Progenitor cell of endocrine pancreas (in vitro differentiated cells): Measurements from ENCODE around the gene HSPA13. TPM values are rescaled to one million over a fixed set of nuclear protein-coding genes. Genes with fewer than 3 reads are reported as not detected.

Experiments
- DNase-seq: peaks from one replicate; pipeline ENCODE4 v3.0.0; 2021; ENCODE audit warnings: low spot score; ENCODE audit not compliant: unreplicated experiment
- H3K27ac Mint-ChIP-seq: 2 replicates; pipeline ENCODE4 v1.8.0; 2021; ENCODE audit warnings: mild to moderate bottlenecking, moderate library complexity, mixed read lengths
- H3K27me3 Mint-ChIP-seq: 2 replicates; pipeline ENCODE4 v1.8.0; 2021; ENCODE audit warnings: mixed read lengths
- H3K36me3 Mint-ChIP-seq: 2 replicates; pipeline ENCODE4 v1.8.0; 2022; ENCODE audit warnings: mixed read lengths; ENCODE audit not compliant: insufficient read depth
- H3K4me1 Mint-ChIP-seq: 2 replicates; pipeline ENCODE4 v1.8.0; 2021; ENCODE audit warnings: low read depth, mixed read lengths
- H3K4me3 Mint-ChIP-seq: 2 replicates; pipeline ENCODE4 v1.8.0; 2021; ENCODE audit warnings: low read depth, mild to moderate bottlenecking, moderate library complexity, mixed read lengths
- H3K9me3 Mint-ChIP-seq: 2 replicates; pipeline ENCODE4 v1.8.0; 2021; ENCODE audit warnings: low read depth, mixed read lengths
- CTCF ChIP-seq: fragments of 200-600 bp; sonication (generic); IDR thresholded peaks from one replicate; pipeline ENCODE4 v1.5.0; 2021; ENCODE audit warnings: antibody characterized with exemption, mild to moderate bottlenecking; ENCODE audit not compliant: unreplicated experiment
- total RNA-seq: library from RNA; stranded (reverse); gene quantifications from 2 replicates; pipeline ENCODE4 v1.2.1, GENCODE V29; 2021

HSPA13 gene
- total RNA-seq, 1 donor from 2014 or later = 45.7 TPM

- peak; percentile 71 for TF ChIP-seq CTCF
- no peaks in the 10 kb centered on the region for H3K36me3 Mint-ChIP-seq
- H3K27ac Mint-ChIP-seq = no peak overlapping the region
- H3K4me3 Mint-ChIP-seq = no peak overlapping the region
- DNase-seq = no peak
- no peaks in the 10 kb centered on the region for H3K4me1 Mint-ChIP-seq
- no peaks in the 10 kb centered on the region for H3K27me3 Mint-ChIP-seq
- no peaks in the 10 kb centered on the region for H3K9me3 Mint-ChIP-seq
Observed at GRCh38 chr21:14403681-14404318, 20.9 kb upstream of the HSPA13 start.

DNA sequence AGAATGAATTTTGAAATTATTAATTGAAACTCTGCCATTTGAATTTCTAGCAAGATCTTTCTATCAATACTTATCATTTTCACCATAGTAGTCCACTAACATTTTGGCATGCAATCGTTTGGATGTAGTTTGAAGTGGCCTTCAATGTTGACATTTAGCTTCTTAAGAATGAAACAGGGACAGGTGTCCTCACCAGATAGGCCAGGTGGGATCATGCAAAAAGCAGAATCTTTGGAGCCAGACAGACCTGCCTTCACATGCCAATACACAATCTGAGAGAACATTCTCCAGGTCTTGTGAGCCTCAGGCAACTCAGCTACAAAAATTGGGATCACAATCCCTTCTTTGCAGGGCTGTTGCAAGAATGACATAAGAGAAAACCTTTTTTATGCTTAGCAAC is 18.3 kb upstream of the HSPA13 start:
- Mint-ChIP-seq H3K9me3 (no peaks in the 10 kb centered on the region), H3K4me3 (no peak overlapping the region), H3K4me1 (no peaks in the 10 kb centered on the region), H3K27me3 (no peaks in the 10 kb centered on the region), H3K36me3 (no peaks in the 10 kb centered on the region), H3K27ac (no peak overlapping the region)
- TF ChIP-seq CTCF = no peak
- no peak for DNase-seq

- no peak for TF ChIP-seq CTCF
- no peak overlapping the region for H3K4me3 Mint-ChIP-seq
- DNase-seq = no peak
Observed at GRCh38 chr21:14388282-14388681, 5.3 kb upstream of the HSPA13 start.

DNA sequence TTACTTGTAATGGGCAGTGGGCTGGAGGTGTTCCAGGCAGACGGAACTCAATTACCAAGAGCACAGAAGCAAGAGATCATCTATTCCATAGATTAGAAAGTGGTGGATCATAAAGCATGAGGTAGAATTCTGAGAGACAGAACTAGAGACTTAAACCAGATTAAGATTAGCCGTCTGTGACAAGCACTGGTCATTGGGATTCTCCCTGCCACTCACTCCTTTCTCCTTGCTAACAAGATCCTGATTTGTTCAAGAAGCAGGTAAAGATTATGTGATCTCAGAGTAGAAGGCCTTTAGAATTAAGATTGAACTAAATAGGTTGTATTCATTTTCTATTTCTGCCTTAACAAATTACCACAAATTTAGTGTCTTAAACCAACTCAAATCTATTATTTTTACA is 1.5 kb upstream of the HSPA13 start:
- H3K36me3 Mint-ChIP-seq = peaks cover 2% of the 10 kb centered on the region
- peaks cover 20% of the 10 kb centered on the region for H3K4me1 Mint-ChIP-seq
- H3K4me3 Mint-ChIP-seq = peak overlapping the region; percentile 98
- no peak for DNase-seq
- peak overlapping the region; percentile 100 for H3K27ac Mint-ChIP-seq
- TF ChIP-seq CTCF = no peak
- H3K27me3 Mint-ChIP-seq = no peaks in the 10 kb centered on the region
- peaks cover 4% of the 10 kb centered on the region for H3K9me3 Mint-ChIP-seq

More at GRCh38 chr21:14388282-14388681, 5.3 kb upstream of the HSPA13 start:
- H3K27ac Mint-ChIP-seq = no peak overlapping the region
- H3K27me3 Mint-ChIP-seq = no peaks in the 10 kb centered on the region
- no peaks in the 10 kb centered on the region for H3K36me3 Mint-ChIP-seq
- peaks cover 8% of the 10 kb centered on the region for H3K4me1 Mint-ChIP-seq
- H3K9me3 Mint-ChIP-seq = peaks cover 4% of the 10 kb centered on the region

DNA sequence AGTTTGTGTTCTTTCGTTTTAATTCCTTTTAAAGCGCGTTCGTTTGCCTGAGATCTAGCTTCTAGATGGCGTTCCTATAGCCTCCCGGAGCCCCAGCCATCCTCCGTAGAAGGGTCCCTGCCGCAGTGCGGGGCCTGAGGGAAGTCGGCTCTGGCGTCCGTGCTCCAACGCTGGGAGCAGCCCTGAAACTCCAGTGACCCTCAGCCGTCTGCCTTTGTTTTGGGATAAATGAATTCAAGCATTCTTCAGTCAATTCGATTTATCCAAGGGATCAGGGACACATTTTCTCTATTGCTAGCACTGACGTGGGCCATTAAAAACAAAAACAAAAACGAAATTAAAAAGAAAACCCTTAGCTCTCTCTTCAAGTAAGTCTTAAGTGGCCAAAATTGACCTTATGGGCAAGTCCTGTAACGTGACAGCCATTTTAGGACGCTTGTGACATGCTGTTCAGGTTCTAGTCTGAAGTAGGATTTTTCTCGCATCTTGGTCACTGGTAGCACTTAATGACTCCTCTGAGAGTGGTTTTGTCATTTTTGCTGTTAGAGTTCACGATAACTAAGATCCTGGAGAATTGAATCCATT is 742 bp upstream of the HSPA13 start:
- TF ChIP-seq CTCF = no peak
- Mint-ChIP-seq H3K9me3 (peaks cover 3% of the 10 kb centered on the region), H3K4me1 (peaks cover 22% of the 10 kb centered on the region), H3K36me3 (peaks cover 4% of the 10 kb centered on the region), H3K4me3 (peak overlapping the region; percentile 98), H3K27ac (peak overlapping the region; percentile 100), H3K27me3 (no peaks in the 10 kb centered on the region)
- no peak for DNase-seq
